Measurements from ENCODE around the gene MAP3K4. TPM values are rescaled to one million over a fixed set of nuclear protein-coding genes. Genes with fewer than 3 reads are reported as not detected.

The MAP3K4 gene
- total RNA-seq, 1 donor from 2014 or later, result 42.4 TPM

- intact Hi-C loops (cut with micrococcal nuclease), result no loop called here
Observed at GRCh38 chr6:161139766-161140553, 148.4 kb downstream of the MAP3K4 start.

GRCh38 chr6:161140554-161140875, 148.9 kb downstream of the MAP3K4 start:
- intact Hi-C loops (cut with micrococcal nuclease), result no loop called here

DNA sequence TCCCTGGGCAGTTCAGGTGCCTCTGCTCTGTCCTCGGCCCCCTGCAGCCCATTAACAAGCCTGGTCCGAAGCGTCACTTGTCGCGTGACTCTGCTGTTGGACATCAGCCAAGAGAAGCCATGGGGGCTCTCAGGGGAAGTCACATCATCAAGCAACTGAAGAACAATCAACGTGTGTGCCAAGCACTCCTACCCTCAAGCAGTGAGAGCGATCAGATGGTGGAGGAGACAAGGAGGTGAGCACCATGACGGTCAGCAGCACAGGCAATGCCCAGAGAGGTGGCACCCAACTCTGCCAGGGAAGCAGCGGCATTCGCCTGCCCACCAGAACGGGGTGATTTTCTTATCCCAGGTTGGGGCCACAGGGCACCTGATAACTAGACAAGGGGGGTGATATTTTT, 149.6 kb downstream of the MAP3K4 start:
- intact Hi-C loops (cut with micrococcal nuclease), result no loop called here

DNA sequence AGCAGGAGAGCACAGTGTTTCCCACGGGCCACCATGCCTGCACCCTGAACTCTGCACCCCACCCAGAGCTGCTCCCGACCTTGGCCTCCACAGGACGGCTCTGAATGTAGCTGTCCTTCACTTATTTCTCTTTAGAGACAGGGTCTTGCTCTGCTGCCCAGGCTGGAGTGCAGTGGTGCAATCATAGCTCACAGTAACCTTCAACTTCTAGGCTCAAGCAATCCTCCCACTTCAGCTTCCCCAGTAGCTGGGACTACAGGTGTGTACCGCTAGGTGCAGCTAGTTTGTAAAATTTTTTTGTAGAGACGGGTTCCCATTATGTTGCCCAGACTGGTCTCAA, 151.4 kb downstream of the MAP3K4 start:
- intact Hi-C loops (cut with micrococcal nuclease), result no loop called here

- intact Hi-C loops (cut with micrococcal nuclease), result no loop called here
Observed at GRCh38 chr6:161143663-161144430, 152.3 kb downstream of the MAP3K4 start.

DNA sequence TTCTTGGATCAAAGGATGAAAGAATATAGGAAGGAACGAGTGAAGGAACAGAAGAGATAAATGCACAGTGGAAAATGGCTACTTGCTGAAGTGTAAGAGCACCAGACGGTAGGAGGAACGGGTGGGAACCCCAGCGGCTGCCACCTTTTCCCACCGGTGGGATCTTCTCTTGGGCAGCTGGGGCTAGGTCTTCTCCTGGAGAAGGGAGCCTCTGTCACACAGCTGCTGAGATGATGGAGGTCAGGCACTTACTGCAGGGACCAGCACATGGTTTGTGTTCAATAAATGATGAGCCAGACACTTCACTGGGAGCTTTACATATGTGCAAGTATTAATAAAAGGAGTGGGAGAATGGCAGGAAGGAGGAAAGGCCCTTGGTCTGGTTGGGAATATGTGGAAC, 158.6 kb downstream of the MAP3K4 start:
- intact Hi-C loops (cut with micrococcal nuclease), result no loop called here

GRCh38 chr6:161150566-161150965, 159.0 kb downstream of the MAP3K4 start:
- intact Hi-C loops (cut with micrococcal nuclease), result no loop called here

- intact Hi-C loops (cut with micrococcal nuclease), result no loop called here
Observed at GRCh38 chr6:161151059-161151645, 159.6 kb downstream of the MAP3K4 start.

DNA sequence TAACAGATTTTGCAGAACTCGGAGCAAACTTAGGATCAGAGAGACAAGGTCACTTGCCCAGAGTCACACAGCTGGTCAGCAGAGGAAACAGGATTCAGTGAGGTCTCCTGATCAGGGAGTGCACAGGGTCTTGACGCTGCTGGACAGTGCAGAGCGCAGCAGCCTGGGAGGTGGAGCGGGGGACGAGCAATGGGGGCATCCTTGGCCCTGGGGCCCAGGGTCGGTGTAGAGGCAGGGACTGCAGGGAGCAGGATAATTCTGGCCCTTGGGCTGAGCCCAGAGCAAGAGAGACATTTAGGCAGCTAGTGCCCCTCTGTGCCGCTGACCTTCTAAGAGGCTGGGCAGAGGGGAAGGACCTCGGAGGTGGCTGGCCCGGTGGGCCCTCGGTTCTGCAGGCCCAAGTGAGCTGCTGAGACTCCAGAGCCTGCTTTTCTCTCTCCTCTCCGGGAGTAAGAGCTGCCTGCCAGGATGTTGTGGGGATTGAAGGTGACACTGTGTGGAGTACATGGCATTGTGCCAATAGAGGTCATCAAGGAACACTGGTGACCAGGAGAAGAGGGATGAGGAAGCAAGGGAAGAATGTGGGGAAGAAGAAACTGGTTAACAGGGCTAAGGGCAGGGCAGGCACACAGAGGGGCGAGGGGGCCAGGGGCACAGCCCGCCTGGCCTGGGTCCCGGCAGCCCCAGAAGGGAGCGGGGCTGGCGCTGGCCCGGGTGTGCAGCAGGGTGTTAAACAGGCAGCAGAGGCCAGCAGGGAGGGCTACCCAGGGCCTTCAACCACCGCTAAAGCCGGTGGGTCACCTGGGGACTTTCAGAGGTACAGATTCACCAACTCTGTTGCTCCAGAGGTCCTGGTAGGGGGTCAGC, 160.3 kb downstream of the MAP3K4 start:
- intact Hi-C loops (cut with micrococcal nuclease), result no loop called here

DNA sequence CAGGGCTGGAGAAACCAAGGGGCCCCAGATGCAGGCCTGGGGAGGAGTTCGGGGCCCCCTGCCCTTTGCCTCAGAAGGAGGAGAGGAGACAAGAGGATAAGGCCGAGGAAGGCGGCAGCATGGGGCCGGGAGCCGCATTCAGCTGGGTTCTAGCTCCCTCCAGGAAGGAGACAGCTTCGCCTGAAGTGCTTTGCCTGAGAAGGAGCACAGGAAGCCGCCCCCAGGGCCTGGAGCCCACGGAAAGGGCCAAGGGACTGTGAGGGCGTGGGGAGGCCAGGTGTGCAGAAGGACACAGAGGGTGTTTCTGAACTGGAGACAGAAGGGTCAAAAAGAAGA, 160.9 kb downstream of the MAP3K4 start:
- intact Hi-C loops (cut with micrococcal nuclease), result no loop called here

DNA sequence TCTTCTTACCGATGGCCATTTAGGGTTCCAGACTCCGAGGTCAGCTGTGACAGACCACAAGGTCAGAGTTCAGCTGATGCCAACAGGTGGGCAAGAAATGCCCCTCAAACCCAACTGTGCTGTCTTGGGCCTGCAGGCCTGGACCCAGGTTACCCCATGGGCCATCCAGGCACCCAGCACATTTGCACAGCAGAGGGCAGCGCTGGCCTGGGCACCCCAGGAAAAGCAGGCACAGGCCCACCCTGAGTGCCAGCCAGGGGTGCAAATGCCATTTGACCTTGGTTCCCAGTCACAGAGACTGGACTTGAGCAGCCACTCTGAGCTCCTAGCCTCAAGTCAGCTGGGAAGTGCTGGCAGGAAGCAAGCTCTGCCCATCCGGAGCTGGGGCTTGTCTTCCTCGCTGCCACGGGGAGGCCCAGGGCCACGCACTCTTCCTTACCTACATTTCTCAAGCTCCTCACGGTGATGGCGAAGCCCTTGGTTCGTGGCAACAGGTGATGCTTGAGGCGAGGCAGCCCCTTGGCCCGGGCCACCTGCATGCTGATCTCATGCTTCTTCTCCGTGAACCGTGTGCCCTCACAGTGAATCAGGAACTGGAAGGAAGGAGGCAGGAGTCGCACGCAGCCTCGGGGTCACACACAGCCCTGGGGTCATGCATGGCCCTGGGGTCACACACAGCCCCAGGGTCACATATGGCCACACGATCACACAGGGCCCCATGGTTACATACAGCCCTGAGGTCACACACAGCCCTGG, 161.5 kb downstream of the MAP3K4 start:
- intact Hi-C loops (cut with micrococcal nuclease), result loop anchor here (1.0 kb wide), 1 partner anchor 218 kb away; no protein-coding TSS in a partner anchor

DNA sequence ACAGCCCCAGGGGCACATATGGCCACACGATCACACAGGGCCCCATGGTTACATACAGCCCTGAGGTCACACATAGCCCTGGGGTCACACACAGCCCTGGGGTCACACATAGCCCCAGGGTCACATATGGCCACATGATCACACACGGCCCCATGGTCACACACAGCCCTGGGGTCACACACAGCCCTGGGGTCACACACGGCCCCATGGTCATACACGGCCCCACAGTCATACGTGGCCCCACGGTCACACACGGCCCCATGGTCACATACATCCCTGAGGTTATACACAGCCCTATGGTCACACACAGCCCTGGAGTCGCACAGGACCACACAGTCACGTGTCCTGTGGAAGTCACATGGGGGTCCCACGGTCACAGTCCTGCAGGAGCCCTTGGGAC, 162.2 kb downstream of the MAP3K4 start:
- intact Hi-C loops (cut with micrococcal nuclease), result loop anchor here (1.0 kb wide), 1 partner anchor 218 kb away; no protein-coding TSS in a partner anchor

DNA sequence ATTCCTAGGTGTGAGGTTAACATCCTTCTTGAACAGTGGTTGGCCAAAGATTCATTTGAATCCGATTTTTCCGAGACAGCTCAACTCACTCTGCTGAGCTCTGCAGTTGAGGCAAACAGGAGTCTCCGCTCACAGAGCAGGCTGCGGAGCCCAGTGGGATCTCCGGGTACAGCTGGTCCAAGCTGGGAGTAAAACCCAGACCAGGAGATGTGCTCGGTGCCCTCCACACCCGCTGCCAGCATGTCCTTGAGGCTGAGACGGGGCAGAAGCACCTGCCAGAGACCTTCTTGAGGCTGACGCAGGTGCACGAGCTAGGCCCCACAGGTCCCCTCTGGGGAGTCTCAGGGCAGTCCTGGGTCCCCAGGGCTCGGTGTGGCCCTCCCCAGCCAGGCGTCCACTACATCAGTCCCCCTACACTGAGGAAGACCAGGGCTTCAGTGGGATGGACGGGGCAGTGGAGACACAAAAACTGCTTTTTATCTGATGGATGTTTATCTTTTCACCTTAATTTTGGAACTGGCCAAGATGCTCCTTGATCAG, 163.3 kb downstream of the MAP3K4 start:
- intact Hi-C loops (cut with micrococcal nuclease), result no loop called here

DNA sequence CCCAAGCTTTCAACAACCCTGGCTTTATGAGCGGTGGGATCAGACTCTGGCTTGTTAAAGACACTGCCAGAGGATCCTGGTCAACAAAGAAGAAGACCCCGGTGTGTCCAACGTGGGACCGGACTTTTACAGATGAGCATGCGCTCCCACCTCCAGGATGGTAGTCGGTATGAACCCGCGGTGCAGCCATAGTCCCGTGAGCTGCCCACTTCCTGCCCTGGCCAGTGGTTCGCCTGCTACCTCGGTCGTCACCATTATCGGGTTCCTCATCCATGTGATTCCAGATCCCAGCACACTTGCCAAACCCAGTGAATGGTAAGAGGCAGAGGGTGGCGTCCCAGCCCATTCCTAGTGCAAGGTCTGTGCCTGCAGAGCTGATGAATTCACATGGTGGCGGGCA, 169.6 kb downstream of the MAP3K4 start:
- intact Hi-C loops (cut with micrococcal nuclease), result no loop called here

GRCh38 chr6:161161889-161162624, 170.5 kb downstream of the MAP3K4 start:
- intact Hi-C loops (cut with micrococcal nuclease), result no loop called here

GRCh38 chr6:161162722-161163121, 171.2 kb downstream of the MAP3K4 start:
- intact Hi-C loops (cut with micrococcal nuclease), result no loop called here

GRCh38 chr6:161163466-161164181, 172.1 kb downstream of the MAP3K4 start:
- intact Hi-C loops (cut with micrococcal nuclease), result no loop called here

DNA sequence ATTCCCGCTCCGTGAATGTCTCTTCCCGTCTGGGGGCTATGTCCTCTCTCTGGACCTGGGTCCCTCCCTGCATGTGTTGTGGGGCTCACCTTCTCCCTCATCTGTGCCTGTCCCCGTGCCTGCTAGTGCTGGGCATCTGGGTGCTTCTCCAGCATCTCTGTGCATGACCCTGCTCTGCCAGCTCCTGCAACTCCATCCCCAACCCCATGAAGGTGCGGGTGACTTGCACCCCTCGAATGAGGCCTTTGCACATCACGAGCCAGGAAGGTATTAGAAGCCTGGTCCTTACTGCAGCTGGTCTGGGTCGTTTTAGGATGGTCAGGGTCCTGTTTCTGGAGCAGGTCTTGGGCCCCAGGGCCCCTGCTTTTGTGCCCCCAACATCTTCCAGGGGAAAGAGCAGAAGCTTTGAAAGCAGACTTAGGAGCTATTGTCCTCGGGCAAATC, 172.6 kb downstream of the MAP3K4 start:
- intact Hi-C loops (cut with micrococcal nuclease), result no loop called here

DNA sequence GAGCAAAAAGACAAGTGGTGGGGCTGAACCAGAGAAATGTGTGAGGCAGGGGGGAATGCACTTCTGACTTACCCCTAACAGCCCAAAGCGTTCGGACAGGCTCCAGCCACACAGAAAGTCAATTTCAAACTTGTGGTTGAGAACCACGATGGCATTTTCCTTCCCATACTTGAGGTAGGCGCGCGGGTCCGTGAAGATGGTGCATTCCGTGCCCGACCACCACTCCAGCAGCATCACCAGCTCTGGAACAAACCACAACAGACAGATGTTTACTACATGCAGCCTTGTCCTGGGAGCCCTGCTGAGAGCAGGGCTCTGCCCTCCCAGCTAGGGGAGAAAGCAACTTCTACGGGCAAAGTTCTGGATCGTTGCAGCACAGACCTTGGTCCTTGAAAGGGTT, 174.6 kb downstream of the MAP3K4 start:
- intact Hi-C loops (cut with micrococcal nuclease), result no loop called here

Data from T-helper 1 cell treated with Interleukin-12 subunit alpha and Interleukin-12 subunit beta and Interleukin-4 antibody, amounts not matched to agents 30 ng/mL and 1 ng/mL, for 36 hours (primary cell).